Measurements from ENCODE around the gene IL19.

GRCh38 chr1:206850401-206850800 lies 79.8 kb downstream of the IL19 start:
- no peak for TF ChIP-seq CTCF (IDR thresholded peaks at IDR 0.05)
- TF ChIP-seq POLR2A (IDR thresholded peaks at IDR 0.05; ENCODE audit: low read depth), result no peak

All from esophagus muscularis mucosa (tissue), 3 donors.